ENCODE data around the gene DOCK2.

DNA sequence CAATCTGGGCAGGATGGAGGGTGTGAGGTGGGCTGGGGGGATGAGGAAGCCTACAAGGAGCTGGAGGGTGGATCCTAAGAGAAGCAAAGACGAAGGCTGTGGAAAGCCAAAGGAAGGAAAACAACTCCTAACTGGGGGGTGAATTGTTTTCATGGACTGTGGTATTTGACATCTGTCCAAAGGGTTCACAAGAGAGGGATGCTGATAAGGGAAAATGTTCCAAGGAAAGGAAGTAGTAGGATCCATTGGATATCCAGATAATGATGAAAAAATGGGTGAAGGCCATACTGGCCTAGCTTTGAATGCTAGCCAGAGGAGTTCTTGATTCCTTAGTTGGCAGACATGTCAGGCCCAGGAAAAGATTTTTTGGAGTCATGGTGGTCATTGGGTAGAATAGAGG, 416.8 kb downstream of the DOCK2 start:
- TF ChIP-seq, protein P1, sequence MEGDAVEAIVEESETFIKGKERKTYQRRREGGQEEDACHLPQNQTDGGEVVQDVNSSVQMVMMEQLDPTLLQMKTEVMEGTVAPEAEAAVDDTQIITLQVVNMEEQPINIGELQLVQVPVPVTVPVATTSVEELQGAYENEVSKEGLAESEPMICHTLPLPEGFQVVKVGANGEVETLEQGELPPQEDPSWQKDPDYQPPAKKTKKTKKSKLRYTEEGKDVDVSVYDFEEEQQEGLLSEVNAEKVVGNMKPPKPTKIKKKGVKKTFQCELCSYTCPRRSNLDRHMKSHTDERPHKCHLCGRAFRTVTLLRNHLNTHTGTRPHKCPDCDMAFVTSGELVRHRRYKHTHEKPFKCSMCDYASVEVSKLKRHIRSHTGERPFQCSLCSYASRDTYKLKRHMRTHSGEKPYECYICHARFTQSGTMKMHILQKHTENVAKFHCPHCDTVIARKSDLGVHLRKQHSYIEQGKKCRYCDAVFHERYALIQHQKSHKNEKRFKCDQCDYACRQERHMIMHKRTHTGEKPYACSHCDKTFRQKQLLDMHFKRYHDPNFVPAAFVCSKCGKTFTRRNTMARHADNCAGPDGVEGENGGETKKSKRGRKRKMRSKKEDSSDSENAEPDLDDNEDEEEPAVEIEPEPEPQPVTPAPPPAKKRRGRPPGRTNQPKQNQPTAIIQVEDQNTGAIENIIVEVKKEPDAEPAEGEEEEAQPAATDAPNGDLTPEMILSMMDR (IDR thresholded peaks at IDR 0.05): no peak
- no peak for TF ChIP-seq POLR2A (IDR thresholded peaks at IDR 0.05)

All from adrenal gland (tissue), 5 donors.